ENCODE results near the gene DNPH1. TPM values are rescaled to one million over a fixed set of nuclear protein-coding genes. Genes with fewer than 3 reads are reported as not detected.

DNPH1 gene
- total and polyA plus RNA-seq, 2 donors (not counting 3 experiments of a cell fraction or from before 2014, with no cell fraction given), result 37.7 to 120 TPM

DNA sequence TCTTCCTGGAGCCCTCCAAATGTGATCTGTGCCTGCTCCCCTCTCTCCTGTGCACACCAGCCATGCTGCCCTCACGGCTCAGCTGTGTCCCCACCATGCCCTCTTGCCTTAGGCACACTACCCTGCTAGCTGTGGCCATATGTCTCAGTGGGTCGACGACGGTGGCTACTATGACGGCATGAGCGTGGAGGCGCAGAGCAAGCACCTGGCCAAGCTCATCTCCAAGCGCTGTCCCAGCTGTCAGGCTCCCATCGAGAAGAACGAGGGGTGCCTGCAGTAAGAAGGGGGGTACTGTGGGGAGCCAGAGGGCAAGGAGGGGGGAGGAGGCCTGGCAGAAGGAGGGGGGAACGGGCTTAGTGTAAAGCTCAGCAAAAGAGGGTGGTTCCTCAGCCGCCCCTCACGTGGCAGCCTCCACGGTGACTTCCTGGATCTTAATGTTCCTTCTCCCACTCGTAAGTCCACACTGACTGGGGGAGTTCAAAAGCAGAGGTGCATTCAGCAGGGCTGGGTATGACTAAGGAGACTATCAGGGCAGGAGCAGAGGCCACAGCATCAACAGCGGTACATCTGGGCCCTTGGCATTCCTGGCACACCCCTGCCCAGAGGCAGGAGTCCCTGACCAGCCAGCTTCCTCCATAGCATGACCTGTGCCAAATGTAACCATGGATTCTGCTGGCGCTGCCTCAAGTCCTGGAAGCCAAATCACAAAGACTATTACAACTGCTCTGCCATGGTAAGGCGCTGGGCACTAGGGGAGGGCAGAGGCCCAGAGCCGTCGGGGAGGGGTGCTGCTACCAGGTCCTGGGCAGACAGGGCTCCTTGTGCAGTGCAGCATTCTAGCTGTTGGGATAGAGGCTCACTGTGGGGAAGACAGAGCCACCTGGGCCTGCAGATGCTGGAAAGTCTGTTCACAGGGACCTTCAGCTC lies 8.0 kb downstream of the DNPH1 start:
- DNase-seq (ENCODE audit: low read depth, low spot score) (no peak), FAIRE-seq (no peak)
- Histone ChIP-seq H3K4me1 (ENCODE audit: control insufficient read depth, extremely low read depth, insufficient read depth, low read length) (peaks cover 3% of the 10 kb centered on the region), H3K4me3 (replicated peaks in 1 of 3; ENCODE audit: insufficient read depth in 1 of 3, low read depth in 1 of 3, low read length in 3 of 3) (no peak overlapping the region), H3K9me1 (replicated peaks; ENCODE audit: control insufficient read depth, extremely low read depth, insufficient read depth, low read length) (no peaks in the 10 kb centered on the region), H3K27ac (ENCODE audit: insufficient read depth, low read depth, low read length) (no peak overlapping the region), H3K36me3 (ENCODE audit: control insufficient read depth in 2 of 2, extremely low read depth in 1 of 2, insufficient read depth in 2 of 2, low read length in 2 of 2) (peaks cover 0 to 21% of the 10 kb centered on the region in 2 experiments), H3K27me3 (ENCODE audit: control insufficient read depth in 2 of 2, insufficient read depth in 2 of 2, low read length in 2 of 2) (no peaks in the 10 kb centered on the region), H3K79me2 (ENCODE audit: control insufficient read depth, insufficient read depth, low read length) (no peaks in the 10 kb centered on the region), H3K9me3 (replicated peaks; ENCODE audit: control insufficient read depth, insufficient read depth, low read length) (no peaks in the 10 kb centered on the region), H4K20me1 (replicated peaks; ENCODE audit: control insufficient read depth, extremely low read depth, insufficient read depth, low read length) (no peaks in the 10 kb centered on the region), H3K9ac (replicated peaks; ENCODE audit: extremely low read depth, insufficient read depth, low read length) (no peak overlapping the region), H2AFZ (ENCODE audit: low read depth, low read length) (no peak overlapping the region), H3K4me2 (ENCODE audit: insufficient read depth, low read length) (no peak overlapping the region)
- TF ChIP-seq EZH2 (IDR thresholded peaks at IDR 0.05; ENCODE audit: borderline replicate concordance, low read depth, low read length, severe bottlenecking), result no peak
- TF ChIP-seq, protein P1, sequence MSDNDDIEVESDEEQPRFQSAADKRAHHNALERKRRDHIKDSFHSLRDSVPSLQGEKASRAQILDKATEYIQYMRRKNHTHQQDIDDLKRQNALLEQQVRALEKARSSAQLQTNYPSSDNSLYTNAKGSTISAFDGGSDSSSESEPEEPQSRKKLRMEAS (IDR thresholded peaks at IDR 0.05; ENCODE audit: insufficient read depth, insufficient read length), result no peak
- TF ChIP-seq POLR2A (IDR thresholded peaks at IDR 0.05; ENCODE audit: low read depth, low read length), result no peak
- TF ChIP-seq MYC (IDR thresholded peaks at IDR 0.05; ENCODE audit: low read depth, low read length), result no peak
- TF ChIP-seq, protein P2, sequence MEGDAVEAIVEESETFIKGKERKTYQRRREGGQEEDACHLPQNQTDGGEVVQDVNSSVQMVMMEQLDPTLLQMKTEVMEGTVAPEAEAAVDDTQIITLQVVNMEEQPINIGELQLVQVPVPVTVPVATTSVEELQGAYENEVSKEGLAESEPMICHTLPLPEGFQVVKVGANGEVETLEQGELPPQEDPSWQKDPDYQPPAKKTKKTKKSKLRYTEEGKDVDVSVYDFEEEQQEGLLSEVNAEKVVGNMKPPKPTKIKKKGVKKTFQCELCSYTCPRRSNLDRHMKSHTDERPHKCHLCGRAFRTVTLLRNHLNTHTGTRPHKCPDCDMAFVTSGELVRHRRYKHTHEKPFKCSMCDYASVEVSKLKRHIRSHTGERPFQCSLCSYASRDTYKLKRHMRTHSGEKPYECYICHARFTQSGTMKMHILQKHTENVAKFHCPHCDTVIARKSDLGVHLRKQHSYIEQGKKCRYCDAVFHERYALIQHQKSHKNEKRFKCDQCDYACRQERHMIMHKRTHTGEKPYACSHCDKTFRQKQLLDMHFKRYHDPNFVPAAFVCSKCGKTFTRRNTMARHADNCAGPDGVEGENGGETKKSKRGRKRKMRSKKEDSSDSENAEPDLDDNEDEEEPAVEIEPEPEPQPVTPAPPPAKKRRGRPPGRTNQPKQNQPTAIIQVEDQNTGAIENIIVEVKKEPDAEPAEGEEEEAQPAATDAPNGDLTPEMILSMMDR (IDR thresholded peaks at IDR 0.05; ENCODE audit: extremely low read depth in 1 of 2, insufficient read depth in 1 of 2, low read depth in 1 of 2, low read length in 2 of 2), result no peak
- no peak for TF ChIP-seq POLR2AphosphoS5 (IDR thresholded peaks at IDR 0.05; ENCODE audit: insufficient read depth, low read depth, low read length)
- dilution Hi-C loops (cut with MboI; ENCODE audit: extremely low pct_ligation_motif_present, low sequenced_read_pairs) (no loop called here), intact Hi-C loops (cut with micrococcal nuclease) (no loop called here)
- CTCF ChIA-PET, result interaction anchor here (3.0 kb wide), 1 partner anchor 8 kb away, joined by 16 read pairs; the partner anchor contains the start of gene DNPH1
- no TSS peak for BruUV-seq (replicated peaks)
- POLR2A ChIA-PET, result interaction anchor here (0.7 kb wide), 1 partner anchor 287 kb away, joined by 3 read pairs; no protein-coding TSS in a partner anchor
